ENCODE results near the gene MAGEB6.
"Not testable (repeated sequence)": the region's sequence is repeated elsewhere in the genome, so short reads cannot be mapped to it uniquely, and the experiment has no call there.

The MAGEB6 gene

GRCh38 chrX:26192204-26192603, at the start of gene MAGEB6:
MAGEB6 (plus strand) TSS chrX:26192440; CDS start chrX:26193847, 1,407 bp downstream.
- no peak for DNase-seq

- no peak for DNase-seq
Observed at GRCh38 chrX:26146024-26146423, 46.2 kb upstream of the MAGEB6 start.

DNA sequence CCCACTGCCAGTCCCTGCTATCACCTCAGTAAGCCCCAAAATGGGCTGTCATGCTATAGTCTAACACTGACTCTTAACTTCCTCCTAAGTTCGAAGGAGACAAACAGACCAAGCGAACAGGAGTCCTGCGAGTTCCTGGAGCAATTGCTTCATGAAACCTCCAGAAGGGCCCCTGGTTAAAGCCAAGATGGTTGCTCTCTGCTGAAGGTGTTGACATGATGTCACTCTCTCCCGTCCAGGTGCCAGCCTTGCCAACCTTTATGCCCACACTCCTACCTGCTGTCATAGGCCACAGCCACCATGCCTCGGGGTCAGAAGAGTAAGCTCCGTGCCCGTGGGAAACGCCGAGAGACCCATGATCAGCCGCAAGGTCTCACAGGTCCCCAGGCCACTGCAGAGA, 31.9 kb upstream of the MAGEB6 start, which contains the start of gene MAGEB6B:
TSS of gene MAGEB6B (plus strand) at position 301 of the 400 bp plus-strand sequence. CDS start at position 301, 0 bp downstream.
- DNase-seq = no peak

- DNase-seq = no peak
Observed at GRCh38 chrX:26203561-26203960, 11.3 kb downstream of the MAGEB6 start.

DNA sequence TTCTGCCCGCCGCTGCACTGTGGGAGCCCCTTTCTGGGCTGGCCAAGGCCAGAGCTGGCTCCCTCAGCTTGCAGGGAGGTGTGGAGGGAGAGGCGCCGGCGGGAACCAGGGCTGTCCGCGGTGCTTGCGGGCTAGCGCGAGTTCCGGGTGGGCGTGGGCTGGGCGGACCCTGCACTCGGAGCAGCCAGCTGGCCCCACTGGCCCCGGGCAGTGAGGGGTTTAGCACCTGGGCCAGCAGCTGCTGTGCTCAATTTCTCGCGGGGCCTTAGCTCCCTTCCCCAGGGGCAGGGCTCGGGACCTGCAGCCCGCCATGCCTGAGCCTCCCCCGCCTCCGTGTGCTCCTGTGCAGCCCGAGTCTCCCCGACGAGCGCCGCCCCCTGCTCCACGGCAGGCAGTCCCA, 12.5 kb downstream of the MAGEB6 start:
- not testable (repeated sequence) for DNase-seq

DNA sequence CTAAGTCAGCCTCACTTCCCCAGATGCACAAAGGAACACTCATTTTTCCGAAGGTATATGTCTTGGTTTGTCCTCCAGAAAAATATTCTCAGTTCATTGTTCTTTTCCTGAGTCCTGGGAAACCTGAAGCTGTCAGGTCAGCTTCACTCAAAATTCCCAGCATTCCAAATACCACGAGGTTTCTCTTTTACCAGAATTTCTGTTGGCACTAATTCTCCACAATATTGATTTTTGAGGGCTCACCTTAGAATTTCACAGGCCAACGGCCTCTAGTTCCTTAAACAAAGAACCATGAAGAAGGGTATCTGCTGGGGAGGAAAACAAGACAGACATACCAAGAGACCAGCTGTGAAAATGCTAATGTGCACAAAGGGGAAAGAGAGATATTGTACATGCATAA, 15.8 kb downstream of the MAGEB6 start:
- DNase-seq = no peak

DNA sequence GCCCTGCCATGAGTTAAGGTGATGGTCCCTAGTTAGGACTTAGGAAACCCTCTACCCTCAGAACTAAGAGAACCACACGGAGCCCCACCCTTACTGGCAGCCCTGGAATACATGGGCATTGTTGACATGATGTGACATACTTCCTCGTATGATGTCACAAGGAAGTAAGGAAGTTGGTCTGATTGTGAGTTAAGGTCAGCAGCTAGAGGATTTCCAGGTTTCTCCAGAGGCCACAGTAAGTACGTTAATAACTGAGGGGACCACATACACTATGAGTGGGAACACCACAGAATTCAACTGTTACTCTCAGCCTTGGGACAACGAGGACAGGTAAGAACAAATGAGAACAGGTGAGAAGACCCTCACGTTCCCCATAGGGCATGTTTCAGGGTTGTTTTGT, 23.6 kb downstream of the MAGEB6 start, which contains the start of gene MAGEB5:
TSS of gene MAGEB5 (plus strand) at position 301 of the 400 bp plus-strand sequence. CDS start 1,133 bp downstream, outside the sequence.
- no peak for DNase-seq

DNA sequence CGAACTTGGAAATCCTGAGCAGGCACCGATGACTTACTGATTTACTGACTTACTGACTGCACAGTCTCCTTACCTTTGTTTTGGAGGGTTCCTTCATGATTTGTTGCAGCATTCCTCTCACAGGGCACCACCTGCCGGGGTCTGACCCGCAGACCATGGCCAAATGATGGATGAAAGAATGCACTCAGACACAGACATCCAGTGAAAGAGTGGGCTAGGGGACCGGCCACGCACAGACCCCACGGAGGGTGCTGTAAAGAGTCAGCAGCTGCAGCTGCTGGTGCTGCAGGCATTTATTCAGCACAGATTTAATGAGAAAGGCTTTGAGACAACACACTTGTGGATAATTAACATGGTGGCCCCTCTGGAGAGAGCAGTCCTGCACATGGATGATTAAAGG, 27.1 kb downstream of the MAGEB6 start:
- DNase-seq = no peak

DNA sequence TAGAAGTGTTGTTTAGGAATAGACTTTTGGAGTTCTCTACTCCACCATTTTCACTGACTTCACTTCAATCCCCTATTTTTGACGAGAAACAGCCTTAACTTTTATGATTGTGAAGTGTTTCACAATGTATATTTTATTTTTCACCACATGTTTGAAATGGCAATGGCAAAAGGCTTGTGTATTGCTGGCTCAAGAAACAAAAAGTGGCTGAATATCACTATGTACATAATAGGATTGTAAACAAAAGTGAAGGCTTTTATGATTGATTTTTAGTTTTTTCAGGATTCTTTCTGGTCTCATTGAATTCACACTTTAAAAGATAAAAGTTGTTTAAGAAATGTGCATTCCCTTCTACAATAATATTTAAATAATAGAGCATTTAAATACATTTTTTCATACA, 41.9 kb downstream of the MAGEB6 start:
- no peak for DNase-seq
